Superior temporal gyrus (tissue), 1 donor: ENCODE results near the gene KLKB1.
A peak's percentile ranks its signal among the peaks of the same experiment; 100 is the strongest.

Experiments used
- DNase-seq: peaks from one replicate; pipeline ENCODE4 v3.0.0-alpha.2; 2016; ENCODE audit errors: extremely low spot score

KLKB1 gene

GRCh38 chr4:186227221-186227620 is at the start of gene KLKB1:
Gene KLKB1 (plus strand): TSS chr4:186227507. CDS start chr4:186228196, 689 bp downstream.
- DNase-seq = no peak

DNA sequence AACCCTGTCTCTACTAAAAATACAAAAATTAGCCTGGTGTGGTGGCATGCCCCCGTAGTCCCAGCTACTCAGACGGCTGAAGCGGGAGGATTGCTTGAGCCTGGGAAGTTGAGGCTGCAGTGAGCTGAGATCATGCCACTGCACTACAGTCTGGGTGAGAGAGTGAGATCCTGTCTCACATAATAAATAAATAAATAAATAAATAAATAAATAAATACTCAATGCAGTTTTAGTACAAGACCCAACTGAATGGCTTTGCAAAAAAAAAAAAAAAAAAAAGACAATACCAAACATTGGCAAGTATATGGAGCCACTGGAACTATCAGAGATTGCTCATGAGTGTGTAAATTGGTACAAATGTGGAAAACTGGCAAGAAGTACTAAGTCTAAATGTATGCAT is 39.2 kb upstream of the KLKB1 start:
- no peak for DNase-seq

- no peak for DNase-seq
Observed at GRCh38 chr4:186189656-186190055, 37.7 kb upstream of the KLKB1 start.

GRCh38 chr4:186190581-186191199 is 36.6 kb upstream of the KLKB1 start:
- DNase-seq = peak; percentile 55

DNA sequence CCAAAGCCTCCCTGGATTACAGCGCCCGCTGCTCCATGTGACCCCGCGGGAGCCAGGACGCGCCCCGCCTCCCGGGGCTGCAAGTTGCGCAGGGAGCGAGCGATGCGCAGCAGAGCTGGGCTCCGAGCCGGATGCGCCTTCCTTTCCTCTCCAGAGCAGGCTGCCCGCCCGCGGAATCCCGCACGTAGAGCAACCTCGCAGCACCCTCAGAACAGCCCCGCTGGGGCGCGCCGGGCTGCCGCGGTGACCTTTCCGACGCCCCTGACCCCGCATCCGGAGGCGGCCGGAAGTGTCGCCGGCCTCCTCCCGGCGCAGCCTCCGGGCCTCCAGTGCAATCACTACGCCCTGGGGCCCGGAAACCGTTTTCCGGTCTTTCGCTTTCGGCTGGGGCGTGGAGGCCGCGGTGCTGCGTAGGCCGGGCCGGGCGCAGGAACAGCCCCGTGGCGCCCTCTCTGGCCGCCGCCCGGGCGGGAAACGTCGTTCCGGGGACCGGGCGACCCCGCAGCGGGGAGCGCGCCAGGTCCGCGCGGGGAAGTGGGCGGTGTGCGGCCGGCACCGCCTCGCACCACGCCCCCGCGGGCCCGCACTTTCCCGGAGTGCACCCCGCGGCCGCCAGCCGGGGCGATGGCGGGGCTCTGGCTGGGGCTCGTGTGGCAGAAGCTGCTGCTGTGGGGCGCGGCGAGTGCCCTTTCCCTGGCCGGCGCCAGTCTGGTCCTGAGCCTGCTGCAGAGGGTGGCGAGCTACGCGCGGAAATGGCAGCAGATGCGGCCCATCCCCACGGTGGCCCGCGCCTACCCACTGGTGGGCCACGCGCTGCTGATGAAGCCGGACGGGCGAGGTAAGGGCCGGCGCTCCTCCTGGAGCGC is 35.9 kb upstream of the KLKB1 start, which contains the start of gene CYP4V2:
Gene CYP4V2, plus strand, starts transcription at position 368 of the 866 bp plus-strand sequence. Its CDS starts 257 bp downstream, at position 625.
- peak; percentile 77 for DNase-seq

GRCh38 chr4:186192066-186192612 is 35.2 kb upstream of the KLKB1 start:
- DNase-seq = peak; percentile 76

GRCh38 chr4:186193851-186194250 is 33.5 kb upstream of the KLKB1 start:
- no peak for DNase-seq

DNA sequence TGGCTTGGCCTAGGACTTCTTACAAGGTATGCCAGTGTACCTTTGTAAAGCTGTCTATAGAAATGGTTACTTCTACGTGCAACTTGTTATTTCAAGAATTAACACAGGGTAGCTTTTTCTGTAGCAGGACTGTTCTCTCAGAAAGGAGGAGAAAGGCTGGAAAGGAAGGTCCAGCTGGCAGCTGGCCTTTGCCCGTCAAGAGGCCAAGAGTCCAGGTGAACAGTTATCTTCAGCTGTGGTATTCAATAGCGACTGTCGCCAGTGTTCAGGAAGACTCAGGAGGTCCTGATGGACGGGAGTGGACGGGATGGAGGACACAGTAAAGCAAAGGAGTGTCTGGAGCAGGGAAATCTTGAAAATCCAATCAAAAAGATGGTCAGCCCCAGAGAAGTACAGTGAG is 31.2 kb upstream of the KLKB1 start:
- DNase-seq = no peak

GRCh38 chr4:186200516-186200915 is 26.8 kb upstream of the KLKB1 start:
- DNase-seq = peak; percentile 14

GRCh38 chr4:186201010-186201409 is 26.3 kb upstream of the KLKB1 start:
- DNase-seq = no peak

DNA sequence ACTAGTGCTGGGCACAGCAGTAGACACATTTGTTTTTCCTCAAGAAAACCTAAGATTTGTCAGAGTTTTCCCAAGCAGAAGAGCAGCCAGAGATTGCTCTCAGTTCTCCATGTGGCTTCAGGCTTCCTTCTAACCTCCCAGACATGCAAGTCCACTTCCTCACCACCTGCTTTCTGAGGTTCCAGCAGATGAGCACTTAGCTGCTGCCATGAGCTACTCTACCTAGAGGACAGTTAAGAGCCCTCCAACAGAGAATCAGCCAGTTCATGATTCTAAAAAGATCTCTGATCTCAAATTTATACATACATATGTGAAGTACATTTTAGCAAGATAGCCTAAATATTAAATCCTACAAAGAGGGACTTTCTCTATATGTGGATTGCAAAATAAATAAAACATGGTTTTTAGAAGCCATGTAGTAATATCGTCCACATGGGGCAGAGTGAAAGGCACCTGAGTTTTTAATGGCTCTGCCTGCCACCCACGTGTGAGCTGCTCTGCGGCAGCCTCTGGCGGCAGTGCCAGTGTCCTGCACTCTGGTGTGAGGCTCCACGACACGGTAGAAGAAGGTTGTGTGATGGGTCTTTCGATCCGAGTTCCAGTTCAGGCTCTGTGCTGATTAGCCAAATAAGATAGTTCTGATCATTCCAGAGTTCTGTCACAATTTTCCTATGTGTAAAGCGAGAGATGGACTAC is 25.6 kb upstream of the KLKB1 start:
- peak; percentile 24 for DNase-seq

GRCh38 chr4:186202490-186203140 is 24.7 kb upstream of the KLKB1 start:
- DNase-seq = no peak

- DNase-seq = peak; percentile 18
Observed at GRCh38 chr4:186203406-186203805, 23.9 kb upstream of the KLKB1 start.

- DNase-seq = peak; percentile 12
Observed at GRCh38 chr4:186204103-186204559, 23.2 kb upstream of the KLKB1 start.

DNA sequence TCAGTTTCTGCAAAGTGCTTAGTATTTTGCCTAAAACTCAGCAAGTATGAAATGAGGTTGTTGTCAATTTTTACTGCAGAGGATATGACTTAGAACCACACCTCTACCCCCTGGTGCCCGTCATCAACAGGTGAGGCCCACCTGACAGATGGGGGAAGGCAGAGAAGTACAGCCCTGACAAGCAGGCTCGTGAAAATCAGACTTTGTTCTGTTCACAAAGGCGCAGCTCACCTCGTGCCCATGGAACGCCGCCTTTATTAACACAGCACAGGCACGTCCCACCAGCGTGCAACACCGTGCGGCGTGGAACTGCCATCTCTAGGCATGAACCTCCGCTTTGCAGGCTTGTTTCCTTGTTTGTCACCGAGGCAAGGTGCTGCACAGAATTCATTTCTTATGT is 22.6 kb upstream of the KLKB1 start:
- DNase-seq = no peak

DNA sequence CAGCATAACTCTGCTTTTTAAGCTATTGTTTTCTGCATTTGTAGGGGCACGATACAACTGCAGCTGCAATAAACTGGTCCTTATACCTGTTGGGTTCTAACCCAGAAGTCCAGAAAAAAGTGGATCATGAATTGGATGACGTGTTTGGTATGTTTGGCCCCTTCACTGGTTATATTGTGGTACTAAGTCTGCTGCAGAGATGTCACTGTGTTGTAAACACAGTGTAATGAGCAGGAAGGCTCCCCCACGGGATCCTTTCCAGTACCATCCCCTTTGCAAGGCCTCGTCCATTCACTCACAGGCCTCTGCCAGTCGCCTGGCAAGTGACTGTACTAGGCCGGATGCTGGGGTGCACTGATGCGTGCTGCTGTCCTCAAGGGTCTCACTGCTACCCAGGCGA is 22.2 kb upstream of the KLKB1 start:
- DNase-seq = no peak

GRCh38 chr4:186216465-186217024 is 10.8 kb upstream of the KLKB1 start:
- no peak for DNase-seq

- DNase-seq = no peak
Observed at GRCh38 chr4:186217733-186218293, 9.5 kb upstream of the KLKB1 start.

DNA sequence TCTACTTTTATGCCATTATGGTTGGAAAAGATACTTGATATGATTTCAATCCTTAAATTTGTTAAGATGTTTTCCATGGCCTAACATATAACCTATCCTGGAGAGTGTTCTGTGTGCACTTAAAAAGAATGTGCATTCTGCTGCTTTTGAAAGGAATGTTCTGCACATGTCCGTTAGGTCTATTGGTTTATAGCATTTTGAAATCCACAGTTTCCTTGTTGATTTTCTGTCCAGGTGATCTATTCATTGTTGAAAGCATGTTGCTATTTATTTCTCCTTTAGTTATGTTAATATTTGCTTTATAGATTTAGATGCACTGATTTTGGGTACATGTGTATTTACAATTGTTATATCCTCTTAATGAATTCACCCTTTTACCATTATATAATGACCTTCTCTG is 5.7 kb upstream of the KLKB1 start:
- DNase-seq = no peak

- DNase-seq = no peak
Observed at GRCh38 chr4:186225848-186226247, 1.5 kb upstream of the KLKB1 start.
